Measurements from ENCODE around the gene MPZ. TPM values are rescaled to one million over a fixed set of nuclear protein-coding genes. Genes with fewer than 3 reads are reported as not detected.

The MPZ gene
- total RNA-seq, result 0.65 and 1.8 TPM in 2 replicates

GRCh38 chr1:161309868-161310267 is at the start of gene MPZ:
Gene MPZ (minus strand): TSS chr1:161309968. CDS start chr1:161309905, 63 bp downstream.

DNA sequence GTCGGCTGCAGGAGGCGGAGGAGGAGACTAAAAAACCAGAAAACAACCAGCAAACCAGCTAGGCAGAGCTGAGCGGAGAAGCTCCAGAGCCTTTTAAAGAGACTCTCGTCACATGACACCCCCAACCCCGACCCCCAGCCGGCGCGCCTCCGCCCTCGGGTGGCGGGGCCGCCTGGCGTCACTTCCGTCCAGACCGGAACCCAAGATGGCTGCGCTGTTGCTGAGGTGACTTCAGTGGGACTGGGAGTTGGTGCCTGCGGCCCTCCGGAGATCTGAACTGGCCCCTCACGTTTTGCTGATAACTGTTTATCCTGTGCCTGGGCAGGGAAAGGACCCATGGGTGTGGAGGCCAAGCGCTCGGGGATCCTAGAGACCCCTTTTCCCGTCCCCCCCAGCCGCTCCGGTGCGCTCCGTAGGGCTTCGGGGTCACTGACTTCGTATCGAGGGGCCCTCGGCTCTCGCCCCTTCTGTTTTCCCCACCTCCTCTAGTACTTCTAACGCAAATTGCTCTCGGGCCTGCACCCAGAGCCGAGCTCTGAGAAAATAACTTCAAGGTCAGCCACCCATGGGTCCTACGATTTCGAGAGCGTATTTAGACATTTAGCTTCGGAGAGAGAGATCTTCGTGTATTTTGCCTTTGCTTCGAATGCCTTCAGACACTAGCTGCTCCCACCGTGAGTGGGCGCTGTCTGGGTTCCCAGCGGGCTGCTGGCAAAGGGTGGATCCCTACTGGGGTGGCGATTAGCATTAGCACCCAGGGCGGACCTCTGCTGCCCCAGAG is 4.6 kb upstream of the MPZ start, which contains the start of gene SDHC:
SDHC (plus strand) TSS at position 181 of the 781 bp plus-strand sequence; CDS start at position 206, 25 bp downstream.

GRCh38 chr1:161258439-161259344 is 51.1 kb downstream of the MPZ start, which contains the start of gene PCP4L1:
Gene PCP4L1 (plus strand): TSS chr1:161258745. CDS start chr1:161258975, 230 bp downstream.

Other genes starting within 250 kb of the MPZ start
- under 0.01 TPM in 1 of 2 replicates, not detected in the other for gene ARHGAP30, start 240.1 kb downstream of the MPZ start, total RNA-seq
- gene NECTIN4, start 220.4 kb downstream of the MPZ start, total RNA-seq, result 0.13 TPM in 1 of 2 replicates, not detected in the other
- 1.4 TPM in 2 replicates for gene KLHDC9, start 211.6 kb downstream of the MPZ start, total RNA-seq
- gene PFDN2, start 191.9 kb downstream of the MPZ start, total RNA-seq, result 22.2 and 23.6 TPM in 2 replicates
- gene NIT1, start 191.9 kb downstream of the MPZ start, total RNA-seq, result 19.1 and 21.4 TPM in 2 replicates
- 28.6 and 33.5 TPM in 2 replicates for gene DEDD, start 177.3 kb downstream of the MPZ start, total RNA-seq
- 133 TPM in 2 replicates for gene UFC1, start 156.0 kb downstream of the MPZ start, total RNA-seq
- gene USP21, start 150.5 kb downstream of the MPZ start, total RNA-seq, result 5.4 and 5.7 TPM in 2 replicates
- 6.8 and 10.2 TPM in 2 replicates for gene PPOX, start 143.5 kb downstream of the MPZ start, total RNA-seq
- 11.2 and 16.2 TPM in 2 replicates for gene B4GALT3, start 132.5 kb downstream of the MPZ start, total RNA-seq
- gene ADAMTS4, start 110.9 kb downstream of the MPZ start, total RNA-seq, result 0.43 and 0.52 TPM in 2 replicates
- gene NDUFS2, start 107.6 kb downstream of the MPZ start, total RNA-seq, result 63.6 and 75.3 TPM in 2 replicates
- not detected in 2 replicates for gene FCER1G, start 94.7 kb downstream of the MPZ start, total RNA-seq
- gene APOA2, start 86.3 kb downstream of the MPZ start, total RNA-seq, result not detected in 2 replicates
- 7.5 and 9.4 TPM in 2 replicates for gene TOMM40L, start 83.9 kb downstream of the MPZ start, total RNA-seq
- gene NR1I3, start 71.8 kb downstream of the MPZ start, total RNA-seq, result not detected in 2 replicates
- not detected in 2 replicates for gene PCP4L1, start 51.2 kb downstream of the MPZ start, total RNA-seq
- gene SDHC, start 4.4 kb upstream of the MPZ start, total RNA-seq, result 24.7 and 61.3 TPM in 2 replicates
- not detected in 2 replicates for gene CFAP126, start 57.9 kb upstream of the MPZ start, total RNA-seq
- gene FCGR2A, start 195.5 kb upstream of the MPZ start, total RNA-seq, result 2.2 and 3.8 TPM in 2 replicates
- gene HSPA6, start 214.6 kb upstream of the MPZ start, total RNA-seq, result 1.3 and 2.5 TPM in 2 replicates
- not detected in 2 replicates for gene FCGR3A, start 239.8 kb upstream of the MPZ start, total RNA-seq

All from articular chondrocyte of knee joint (primary cell).